Fibroblast of lung (primary cell): Measurements from ENCODE around the gene TMEM184A. TPM values are rescaled to one million over a fixed set of nuclear protein-coding genes. Genes with fewer than 3 reads are reported as not detected.

ENCODE experiments used
- DNase-seq, 2 donors: peaks; one replicate each; pipeline versions ENCODE4 v3.0.0 to v3.0.0-alpha.2; 2010; ENCODE audit warnings: low read depth in 2 of 2
- H2AFZ ChIP-seq: 2 replicates; pipeline ENCODE4 v1.5.1; 2012; ENCODE audit warnings: low read length, control low read depth, inconsistent platforms
- H3K27ac ChIP-seq: 2 replicates; pipeline ENCODE4 v1.5.1; 2011; ENCODE audit warnings: low read length, control low read depth; ENCODE audit not compliant: insufficient read depth
- H3K27me3 ChIP-seq: 2 replicates; pipeline ENCODE4 v1.5.1; 2011; ENCODE audit warnings: mild to moderate bottlenecking, low read length; ENCODE audit not compliant: control insufficient read depth, insufficient read depth
- H3K36me3 ChIP-seq: 2 replicates; pipeline ENCODE4 v1.5.1; 2011; ENCODE audit warnings: low read length; ENCODE audit not compliant: control insufficient read depth, insufficient read depth
- H3K4me1 ChIP-seq: 2 replicates; pipeline ENCODE4 v1.5.1; 2011; ENCODE audit warnings: low read length; ENCODE audit not compliant: control insufficient read depth, insufficient read depth; ENCODE audit errors: extremely low read depth
- H3K4me2 ChIP-seq: 2 replicates; pipeline ENCODE4 v1.5.1; 2011; ENCODE audit warnings: low read length, control low read depth; ENCODE audit not compliant: insufficient read depth; ENCODE audit errors: extremely low read depth
- H3K4me3 ChIP-seq, 4 experiments: fragments of 200-600 bp in 1 of 4; sonication (generic) in 1 of 4; replicated peaks in 1 of 4; 2 replicates each; pipeline ENCODE4 v1.5.1; 2011 to 2016; ENCODE audit warnings: low read length in 4 of 4, low read depth in 3 of 4, mild to moderate bottlenecking in 3 of 4, control low read depth in 2 of 4, inconsistent platforms in 1 of 4, mixed read lengths in 1 of 4; ENCODE audit not compliant: insufficient read depth in 1 of 4; ENCODE audit errors: control extremely low read depth in 1 of 4
- H3K79me2 ChIP-seq: 2 replicates; pipeline ENCODE4 v1.5.1; 2012; ENCODE audit warnings: mild to moderate bottlenecking, low read length, inconsistent platforms; ENCODE audit not compliant: control insufficient read depth, insufficient read depth
- H3K9ac ChIP-seq: 2 replicates; pipeline ENCODE4 v1.5.1; 2011; ENCODE audit warnings: mild to moderate bottlenecking, low read length, control low read depth; ENCODE audit not compliant: insufficient read depth
- H3K9me3 ChIP-seq: 2 replicates; pipeline ENCODE4 v1.5.1; 2012; ENCODE audit warnings: low read depth, low read length; ENCODE audit not compliant: control insufficient read depth, insufficient read depth
- H4K20me1 ChIP-seq: 2 replicates; pipeline ENCODE4 v1.5.1; 2011; ENCODE audit warnings: low read length; ENCODE audit not compliant: control insufficient read depth, insufficient read depth; ENCODE audit errors: extremely low read depth
- EZH2 ChIP-seq: IDR thresholded peaks from 2 replicates; pipeline ENCODE4 v1.5.1; 2012; ENCODE audit warnings: low read length, control low read depth, mild to moderate bottlenecking; ENCODE audit errors: missing control alignments
- polyA plus RNA-seq, 2 donors: library from polyadenylated mRNA; depleted of rRNA in 1 of 2; stranded (reverse) in 1 of 2; unstranded in 1 of 2; fragments of >200 nt; gene quantifications; 2 replicates each; pipeline ENCODE4 v1.2.1, GENCODE V29; 2011 to 2012; ENCODE audit warnings: missing spikeins in 1 of 2
- total RNA-seq: library from RNA; depleted of rRNA; stranded (reverse); fragments of >200 nt; gene quantifications from 2 replicates; pipeline ENCODE4 v1.2.1, GENCODE V29; 2014
- TF ChIP-seq, protein P1 (sequence below), 2 donors: IDR thresholded peaks in 1 of 2; conservative IDR thresholded peaks in 1 of 2; 1 replicate in 1 of 2; 2 replicates in 1 of 2; pipeline ENCODE4 v1.5.1; 2011 to 2012; ENCODE audit warnings: low read length in 2 of 2, control low read depth in 1 of 2, inconsistent platforms in 1 of 2, low read depth in 1 of 2, mild to moderate bottlenecking in 1 of 2

TMEM184A gene
- total and polyA plus RNA-seq, 2 donors (not counting 1 experiment from before 2014, with no cell fraction given) = under 0.01 to 0.05 TPM

DNA sequence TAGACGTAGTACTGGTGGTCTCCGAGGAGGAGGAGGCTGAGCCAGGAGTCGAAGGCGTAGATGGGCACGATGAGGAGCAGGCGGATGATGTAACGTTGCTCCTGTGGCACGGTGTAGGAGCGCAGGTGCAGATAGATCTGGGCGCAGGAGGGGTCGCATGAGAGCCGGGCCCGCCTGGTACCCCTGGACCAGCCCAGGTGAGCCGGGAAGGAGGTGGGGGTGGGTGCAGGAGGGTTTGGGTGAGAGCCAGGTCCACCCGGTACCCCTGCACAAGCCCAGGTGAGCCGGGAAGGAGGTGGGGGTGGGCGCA, 5.2 kb downstream of the TMEM184A start:
- Histone ChIP-seq H4K20me1 (no peaks in the 10 kb centered on the region), H3K27ac (no peak overlapping the region)

DNA sequence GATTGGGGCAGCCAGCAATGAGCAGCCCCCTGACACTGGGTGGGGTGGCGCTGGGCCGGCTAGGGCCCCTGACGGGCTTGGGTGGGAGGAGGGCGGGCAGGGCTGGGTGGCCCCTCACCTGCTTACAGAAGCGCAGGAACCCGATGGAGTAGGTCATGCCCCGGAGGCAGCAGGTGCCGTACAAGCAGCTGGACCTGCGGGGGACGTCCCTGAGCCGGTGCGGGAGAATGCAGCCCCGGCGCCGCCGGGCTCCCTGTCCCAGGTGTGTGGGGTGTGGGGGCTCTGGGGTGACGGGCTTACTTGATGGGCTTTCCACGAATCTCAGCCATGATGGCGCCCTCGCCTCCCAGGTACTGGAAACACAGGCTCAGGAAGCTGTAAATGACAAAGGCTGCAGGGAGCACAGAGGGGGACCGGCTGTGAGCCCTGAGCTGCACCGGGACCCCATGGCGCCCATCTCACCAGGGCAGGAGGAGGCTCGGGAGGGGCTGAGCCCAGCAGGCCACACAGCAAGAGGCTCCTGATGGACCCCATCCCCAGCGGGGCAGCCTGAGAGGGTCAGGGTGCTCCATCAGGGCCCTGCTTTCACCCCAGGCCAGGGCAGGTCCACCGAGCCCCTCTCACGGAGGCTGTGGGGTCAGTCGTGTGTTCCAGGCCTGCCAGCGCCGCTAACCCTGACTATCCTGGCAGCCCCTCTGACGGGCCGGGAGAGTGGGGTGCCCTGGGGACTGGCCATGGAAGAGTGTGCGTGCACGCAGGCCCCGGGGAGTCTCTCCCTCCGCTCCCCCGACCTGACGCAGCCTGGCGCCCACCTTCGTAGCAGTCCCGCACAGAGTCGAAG, 5.8 kb downstream of the TMEM184A start:
- Histone ChIP-seq H3K4me2 (no peak overlapping the region), H3K9me3 (no peaks in the 10 kb centered on the region), H3K79me2 (no peaks in the 10 kb centered on the region), H3K4me3 (no peak overlapping the region), H4K20me1 (no peaks in the 10 kb centered on the region), H3K27me3 (no peaks in the 10 kb centered on the region), H3K27ac (no peak overlapping the region), H3K36me3 (no peaks in the 10 kb centered on the region), H2AFZ (no peak overlapping the region), H3K9ac (no peak overlapping the region), H3K4me1 (peaks cover 3% of the 10 kb centered on the region)
- no peak for DNase-seq
- TF ChIP-seq, protein P1, sequence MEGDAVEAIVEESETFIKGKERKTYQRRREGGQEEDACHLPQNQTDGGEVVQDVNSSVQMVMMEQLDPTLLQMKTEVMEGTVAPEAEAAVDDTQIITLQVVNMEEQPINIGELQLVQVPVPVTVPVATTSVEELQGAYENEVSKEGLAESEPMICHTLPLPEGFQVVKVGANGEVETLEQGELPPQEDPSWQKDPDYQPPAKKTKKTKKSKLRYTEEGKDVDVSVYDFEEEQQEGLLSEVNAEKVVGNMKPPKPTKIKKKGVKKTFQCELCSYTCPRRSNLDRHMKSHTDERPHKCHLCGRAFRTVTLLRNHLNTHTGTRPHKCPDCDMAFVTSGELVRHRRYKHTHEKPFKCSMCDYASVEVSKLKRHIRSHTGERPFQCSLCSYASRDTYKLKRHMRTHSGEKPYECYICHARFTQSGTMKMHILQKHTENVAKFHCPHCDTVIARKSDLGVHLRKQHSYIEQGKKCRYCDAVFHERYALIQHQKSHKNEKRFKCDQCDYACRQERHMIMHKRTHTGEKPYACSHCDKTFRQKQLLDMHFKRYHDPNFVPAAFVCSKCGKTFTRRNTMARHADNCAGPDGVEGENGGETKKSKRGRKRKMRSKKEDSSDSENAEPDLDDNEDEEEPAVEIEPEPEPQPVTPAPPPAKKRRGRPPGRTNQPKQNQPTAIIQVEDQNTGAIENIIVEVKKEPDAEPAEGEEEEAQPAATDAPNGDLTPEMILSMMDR (conservative IDR thresholded peaks at IDR 0.05 in 1 of 2, IDR thresholded peaks at IDR 0.05 in 1 of 2; ENCODE audit: low read depth in 1 of 2, low read length in 2 of 2) = no peak
- TF ChIP-seq EZH2 = no peak

More for the DNA sequence above, 5.2 kb downstream of the TMEM184A start:
- Histone ChIP-seq H3K36me3 (no peaks in the 10 kb centered on the region), H3K4me1 (peaks cover 9% of the 10 kb centered on the region), H3K4me3 (no peak overlapping the region), H3K9ac (no peak overlapping the region), H2AFZ (no peak overlapping the region), H3K27me3 (no peaks in the 10 kb centered on the region), H3K4me2 (no peak overlapping the region), H3K79me2 (no peaks in the 10 kb centered on the region), H3K9me3 (no peaks in the 10 kb centered on the region)
- DNase-seq = no peak
- TF ChIP-seq, protein P1 (conservative IDR thresholded peaks at IDR 0.05 in 1 of 2, IDR thresholded peaks at IDR 0.05 in 1 of 2; ENCODE audit: low read depth in 1 of 2, low read length in 2 of 2) = no peak
- TF ChIP-seq EZH2 = no peak

DNA sequence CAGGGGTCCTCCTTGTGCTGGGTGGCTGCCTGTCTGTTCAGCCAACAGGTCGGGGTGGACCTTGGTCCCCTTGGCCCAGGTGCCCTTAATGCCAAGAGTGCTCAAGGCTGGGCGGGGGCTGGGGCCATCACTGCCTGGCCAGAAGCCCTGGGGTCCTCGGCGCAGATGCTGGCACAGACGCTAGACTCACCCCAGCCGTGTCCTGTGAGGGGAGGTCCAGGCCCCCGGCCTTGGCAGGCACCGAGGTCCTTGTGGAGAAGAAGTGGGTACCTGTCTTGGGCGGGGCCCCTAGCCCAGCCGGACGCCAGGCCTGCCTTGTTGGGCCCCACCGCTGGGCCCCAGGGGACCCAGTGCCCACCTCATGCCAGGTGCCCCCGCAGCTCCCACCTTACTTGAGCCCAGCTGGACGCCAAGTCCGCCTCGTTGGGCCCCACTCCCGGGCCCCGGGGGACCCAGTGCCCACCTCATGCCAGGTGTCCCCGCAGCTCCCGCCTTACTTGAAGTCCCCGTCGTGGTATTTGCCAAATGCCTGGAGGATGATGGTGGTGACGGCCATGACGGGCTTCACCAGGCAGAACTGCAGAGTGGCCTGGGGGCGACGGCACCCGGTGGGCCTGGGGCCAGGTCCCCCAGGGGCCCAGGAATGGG, 6.5 kb downstream of the TMEM184A start:
- Histone ChIP-seq H3K4me3 (no peak overlapping the region), H3K9ac (no peak overlapping the region), H3K36me3 (no peaks in the 10 kb centered on the region), H3K79me2 (no peaks in the 10 kb centered on the region), H3K27ac (no peak overlapping the region), H3K4me1 (no peaks in the 10 kb centered on the region), H3K4me2 (no peak overlapping the region), H3K9me3 (no peaks in the 10 kb centered on the region), H3K27me3 (no peaks in the 10 kb centered on the region), H4K20me1 (no peaks in the 10 kb centered on the region), H2AFZ (no peak overlapping the region)
- TF ChIP-seq, protein P1 (conservative IDR thresholded peaks at IDR 0.05 in 1 of 2, IDR thresholded peaks at IDR 0.05 in 1 of 2; ENCODE audit: low read depth in 1 of 2, low read length in 2 of 2) = no peak
- no peak for TF ChIP-seq EZH2
- no peak for DNase-seq
